GM18502 (cell line): ENCODE results near the gene AKT2.

ENCODE experiments used
- ATAC-seq: cut with Tn5 transposase; IDR thresholded peaks from one replicate; pipeline ENCODE4 v1.9.1; 2021; ENCODE audit warnings: mild to moderate bottlenecking; ENCODE audit not compliant: unreplicated experiment, poor library complexity

AKT2 gene

DNA sequence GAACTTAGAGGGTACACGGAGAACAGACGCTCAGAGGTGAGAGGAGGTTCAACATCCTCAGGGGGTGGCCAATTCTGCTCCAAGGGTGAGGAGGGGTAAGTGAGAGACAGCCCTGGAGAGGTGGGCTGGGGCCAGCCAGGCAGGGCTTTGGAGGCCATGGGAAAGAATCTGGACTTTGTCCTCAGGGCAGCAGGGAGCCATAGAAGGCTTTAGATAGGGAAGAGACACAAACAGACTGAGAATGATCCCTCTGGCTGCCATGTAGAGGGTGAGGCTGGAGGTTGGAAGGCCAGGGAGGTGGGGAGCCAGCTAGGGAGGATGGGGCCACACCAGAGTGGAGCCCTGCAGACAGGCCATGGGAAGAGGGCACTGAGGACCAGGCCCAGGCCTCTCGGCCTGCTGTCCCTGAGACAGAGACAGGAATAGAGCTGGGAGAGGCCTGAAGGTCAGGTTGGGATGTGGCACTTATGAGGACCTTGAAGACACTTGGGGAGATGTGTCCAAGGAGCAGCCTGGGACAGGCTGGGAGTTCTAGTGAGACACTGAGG, 29.5 kb downstream of the AKT2 start:
- no peak for ATAC-seq

DNA sequence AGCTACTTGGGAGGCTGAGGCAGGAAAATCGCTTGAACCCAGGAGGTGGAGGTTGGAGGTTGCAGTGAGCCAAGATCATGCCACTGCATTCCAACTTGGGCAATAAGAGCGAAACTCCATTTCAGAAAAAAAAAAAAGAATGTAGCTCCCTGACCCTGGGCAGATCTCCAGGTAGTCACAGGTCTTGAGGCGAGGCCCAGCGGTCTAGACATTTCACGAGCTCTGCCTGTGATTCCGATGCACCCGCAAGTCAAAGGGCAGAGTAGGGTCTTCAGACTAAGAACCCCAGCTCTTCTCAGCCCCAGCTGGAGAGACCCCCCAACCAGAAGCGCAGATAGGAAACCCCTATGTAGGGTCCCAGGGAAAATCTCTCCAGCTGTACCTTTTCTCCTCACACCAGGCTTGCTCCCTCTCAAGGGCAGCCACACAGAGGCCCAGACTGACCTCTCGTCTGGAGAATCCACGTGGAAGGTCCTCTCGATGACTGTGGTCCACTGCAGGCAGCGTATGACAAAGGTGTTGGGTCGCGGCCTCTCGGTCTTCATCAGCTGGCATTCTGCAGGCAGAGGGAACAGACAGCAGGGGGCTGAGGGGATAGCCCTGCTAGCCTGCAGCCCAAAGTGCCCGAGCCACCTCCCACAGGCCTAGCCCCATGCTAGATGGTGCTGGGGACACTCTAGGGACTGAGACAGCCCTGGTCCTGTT, 30.3 kb downstream of the AKT2 start:
- ATAC-seq: no peak

DNA sequence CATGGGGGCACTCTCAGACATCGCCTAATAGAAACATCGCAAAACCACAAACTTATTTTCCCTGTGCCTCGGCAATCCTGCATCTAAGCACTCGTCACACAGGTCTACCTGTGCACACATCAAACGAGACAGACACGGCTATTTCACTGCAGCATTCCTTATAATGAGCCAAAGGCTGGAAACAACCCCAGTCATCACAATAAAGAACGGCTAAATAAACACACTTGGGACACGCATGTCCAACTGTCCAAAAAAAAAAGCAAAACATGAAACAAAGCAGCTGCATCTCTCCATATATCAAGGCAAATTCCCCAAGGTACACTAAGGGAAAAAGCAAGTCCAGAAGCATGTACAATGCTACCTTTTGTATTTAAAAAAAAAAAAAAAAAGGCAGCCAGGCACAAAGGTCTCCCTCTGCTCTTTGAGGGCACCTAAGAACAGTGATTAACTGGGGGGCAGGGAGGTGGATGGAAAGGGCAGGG, 31.5 kb downstream of the AKT2 start:
- ATAC-seq: no peak

DNA sequence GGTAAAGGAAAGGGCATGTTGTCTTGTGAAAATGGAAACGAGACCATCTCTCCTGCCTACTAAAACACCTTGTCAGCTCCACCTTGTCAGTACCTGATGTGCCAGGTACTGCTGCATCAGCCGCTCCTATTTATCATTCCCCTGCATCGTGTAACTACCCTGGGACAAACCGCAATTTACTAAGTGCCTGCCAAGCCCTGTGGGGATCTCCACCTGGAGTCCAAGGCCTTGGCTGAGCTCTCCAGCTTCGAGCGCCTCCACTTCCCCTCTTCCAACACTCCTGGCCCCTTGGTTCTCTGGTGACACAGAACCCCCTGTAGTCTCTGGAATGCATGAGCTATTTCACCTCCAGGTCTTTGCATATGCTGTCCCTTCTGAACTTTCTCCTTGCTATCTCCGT, 32.8 kb downstream of the AKT2 start:
- no peak for ATAC-seq

DNA sequence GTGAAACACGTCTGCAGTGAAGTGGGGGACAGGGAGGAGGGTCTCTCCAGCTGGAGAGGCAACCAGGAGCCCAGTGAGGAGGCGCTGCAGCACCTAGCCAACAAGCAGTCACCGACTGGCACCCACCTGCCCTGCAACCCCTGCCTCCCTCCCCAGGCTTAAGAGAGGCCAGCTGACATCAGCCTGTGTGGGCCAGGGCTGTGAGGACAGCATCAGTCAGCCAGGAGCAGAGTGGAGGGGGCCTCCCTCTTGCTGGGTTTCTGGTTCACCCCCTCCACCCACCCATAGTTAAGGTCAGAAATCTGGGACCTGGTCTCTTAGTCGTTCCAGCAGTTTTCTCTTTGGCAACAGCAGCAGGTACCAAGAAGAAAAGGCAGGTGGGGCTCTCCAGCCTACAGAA, 33.2 kb downstream of the AKT2 start:
- ATAC-seq: no peak

DNA sequence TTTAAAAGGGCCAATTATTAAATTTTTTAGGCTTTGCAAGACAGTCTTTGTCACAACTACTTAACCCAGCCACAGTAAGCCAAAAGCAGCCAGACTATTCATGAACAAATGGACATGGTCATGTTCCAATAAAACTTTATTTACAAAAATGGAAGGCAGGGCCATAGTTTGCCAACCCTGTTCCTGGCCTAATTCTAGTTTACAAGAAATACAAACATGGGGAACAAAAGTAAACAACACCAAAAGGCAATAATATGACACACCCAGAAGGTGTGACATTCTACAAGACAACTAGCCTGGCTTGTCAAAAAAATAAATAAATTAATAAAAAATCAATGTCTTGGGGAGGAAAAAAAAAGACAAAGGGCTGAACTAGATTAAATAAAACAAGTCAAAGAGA, 33.9 kb downstream of the AKT2 start:
- no peak for ATAC-seq

DNA sequence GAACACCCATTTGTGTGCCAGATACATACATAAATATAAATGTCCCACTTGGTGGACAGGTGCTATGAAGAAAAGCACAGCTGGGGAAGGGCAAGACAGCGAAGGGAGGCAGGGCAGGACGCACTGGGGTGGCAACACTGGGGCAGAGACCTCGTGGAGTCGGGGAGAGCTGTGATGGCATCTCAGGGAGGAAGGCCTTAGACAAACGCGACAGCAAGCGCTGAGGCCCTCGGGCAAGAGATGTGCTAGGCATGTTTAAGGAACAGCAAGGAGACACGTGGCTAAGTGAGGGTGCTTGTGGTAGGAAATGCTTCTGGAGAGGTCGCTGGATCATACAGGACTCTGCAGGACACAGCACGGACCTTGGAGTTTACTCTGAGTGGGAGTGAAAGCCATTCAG, 35.4 kb downstream of the AKT2 start:
- no peak for ATAC-seq

DNA sequence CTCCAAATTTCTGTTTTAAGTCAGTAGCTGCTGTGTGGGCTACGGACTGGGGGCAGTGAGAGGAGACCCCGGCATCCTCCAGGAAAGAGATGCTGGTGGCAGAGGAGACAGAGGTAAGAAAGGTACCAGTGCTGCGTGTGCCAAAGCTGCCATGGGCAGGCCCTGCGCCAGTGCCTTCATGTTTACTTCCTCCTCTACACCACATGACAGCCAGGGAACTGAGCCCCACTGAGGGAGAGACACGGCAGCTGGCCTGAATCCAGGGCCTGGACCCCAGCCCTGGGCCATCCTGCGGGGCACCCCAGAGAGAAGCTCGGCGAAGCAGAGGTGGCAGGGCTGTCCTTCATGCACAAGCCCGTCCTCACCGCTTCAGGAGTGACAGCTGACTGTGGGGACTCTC, 35.9 kb downstream of the AKT2 start:
- ATAC-seq: no peak

DNA sequence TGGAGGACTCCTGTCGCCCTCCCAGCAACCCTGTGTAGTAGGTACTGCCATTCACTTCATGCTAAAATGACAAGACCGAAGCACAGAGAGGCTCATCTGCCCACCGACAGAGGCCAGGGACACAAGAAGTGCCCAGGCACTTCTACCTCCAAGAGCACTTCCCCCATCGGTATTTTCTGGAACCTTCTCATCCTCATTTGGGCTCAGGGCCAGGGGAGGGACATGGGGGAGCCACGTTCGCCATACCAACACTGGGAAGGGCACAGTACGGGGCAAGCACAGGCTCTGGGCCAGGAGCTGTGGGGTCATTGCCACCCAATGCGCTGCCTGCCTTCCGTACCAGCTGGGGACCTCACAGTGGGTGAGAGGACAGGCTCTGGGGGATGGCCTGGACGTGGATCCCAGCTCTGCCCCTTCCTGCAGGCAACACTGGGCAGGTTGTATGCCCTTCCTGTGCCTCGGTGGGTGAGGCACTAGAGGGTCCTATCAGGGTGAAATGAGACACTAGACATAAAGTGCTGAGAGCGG, 37.3 kb downstream of the AKT2 start:
- no peak for ATAC-seq

DNA sequence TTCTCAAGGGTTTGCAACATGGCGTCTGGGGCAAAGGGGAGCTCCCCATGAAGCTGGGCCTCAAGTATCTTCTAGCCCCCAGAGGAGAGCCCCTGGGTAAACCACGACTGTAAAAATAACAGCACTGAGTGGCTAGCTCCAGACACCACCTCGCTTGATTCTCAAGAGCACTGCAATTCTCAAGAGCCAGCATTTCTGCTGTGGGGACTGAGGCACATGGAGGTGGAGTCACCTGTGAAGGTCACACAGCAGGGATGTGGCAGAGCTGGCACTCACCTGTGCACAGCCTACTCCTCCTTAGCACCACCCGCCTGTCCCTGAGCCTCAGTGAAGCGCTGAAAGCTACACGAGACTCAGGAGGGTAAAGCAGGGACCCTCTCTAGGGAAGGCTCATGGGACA, 38.0 kb downstream of the AKT2 start:
- no peak for ATAC-seq

DNA sequence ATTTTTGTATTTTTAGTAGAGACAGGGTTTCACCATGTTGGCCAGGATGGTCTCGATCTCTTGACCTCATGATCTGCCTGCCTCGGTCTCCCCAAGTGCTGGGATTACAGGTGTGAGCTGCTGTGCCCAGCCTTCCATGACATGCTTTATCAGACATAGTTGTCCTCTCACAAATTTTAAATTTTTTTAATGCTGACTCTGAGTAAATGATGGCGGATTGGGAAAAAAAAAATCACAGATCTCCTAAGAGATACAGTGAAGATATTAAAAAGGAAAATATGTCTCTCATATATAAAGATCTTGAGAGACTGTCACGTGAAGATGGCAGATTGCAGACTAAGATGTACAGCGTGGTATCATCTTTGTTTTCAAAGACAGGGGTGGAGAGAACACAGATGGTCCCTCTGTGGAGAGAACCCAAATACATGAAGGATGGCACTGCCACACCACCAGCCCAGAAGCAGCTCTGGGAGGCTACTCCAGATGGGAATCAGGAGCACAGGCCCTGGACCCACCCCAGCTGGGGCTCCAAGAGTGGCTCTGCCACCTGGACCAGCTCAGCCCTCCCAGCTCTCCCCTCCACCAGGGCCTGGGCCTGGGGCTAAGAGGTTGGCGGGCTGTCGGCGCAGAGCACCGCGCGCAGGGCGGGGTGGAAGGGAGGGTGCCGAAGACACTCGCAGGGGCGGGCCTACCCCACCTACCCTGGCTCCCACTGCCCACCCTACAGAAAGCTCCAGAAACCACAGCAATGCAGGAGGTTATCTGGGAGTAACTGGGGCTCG, 38.7 kb downstream of the AKT2 start:
- no peak for ATAC-seq

DNA sequence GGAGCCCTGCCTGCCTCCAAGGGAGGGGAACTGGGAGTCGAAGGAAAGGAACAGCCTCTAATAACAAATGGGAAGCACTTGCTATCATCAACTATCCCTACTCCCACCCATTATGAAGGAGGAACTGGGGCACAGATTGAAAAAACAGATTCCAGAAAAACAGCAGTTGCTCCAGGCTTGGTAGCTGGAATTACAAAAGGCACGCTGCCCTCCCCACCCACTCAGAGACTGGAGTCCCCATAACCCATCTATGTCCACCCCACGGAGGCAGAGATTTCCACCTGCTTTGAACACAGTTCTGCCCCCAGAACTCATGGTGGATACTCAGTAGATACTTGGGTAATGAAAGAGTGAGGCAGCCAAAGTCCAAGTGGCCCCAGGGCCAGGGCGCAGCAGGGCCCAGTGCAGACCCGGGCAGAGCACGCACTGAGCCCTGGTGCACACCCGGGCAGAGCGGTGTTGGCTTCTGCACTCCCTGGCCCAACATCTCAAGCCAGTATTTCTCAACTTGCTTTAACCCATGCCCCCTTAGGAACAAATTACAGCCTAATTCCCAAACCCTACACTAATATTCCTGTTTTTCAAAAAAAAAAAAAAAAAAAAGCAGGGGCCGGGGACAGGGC, 39.5 kb downstream of the AKT2 start:
- ATAC-seq: no peak

DNA sequence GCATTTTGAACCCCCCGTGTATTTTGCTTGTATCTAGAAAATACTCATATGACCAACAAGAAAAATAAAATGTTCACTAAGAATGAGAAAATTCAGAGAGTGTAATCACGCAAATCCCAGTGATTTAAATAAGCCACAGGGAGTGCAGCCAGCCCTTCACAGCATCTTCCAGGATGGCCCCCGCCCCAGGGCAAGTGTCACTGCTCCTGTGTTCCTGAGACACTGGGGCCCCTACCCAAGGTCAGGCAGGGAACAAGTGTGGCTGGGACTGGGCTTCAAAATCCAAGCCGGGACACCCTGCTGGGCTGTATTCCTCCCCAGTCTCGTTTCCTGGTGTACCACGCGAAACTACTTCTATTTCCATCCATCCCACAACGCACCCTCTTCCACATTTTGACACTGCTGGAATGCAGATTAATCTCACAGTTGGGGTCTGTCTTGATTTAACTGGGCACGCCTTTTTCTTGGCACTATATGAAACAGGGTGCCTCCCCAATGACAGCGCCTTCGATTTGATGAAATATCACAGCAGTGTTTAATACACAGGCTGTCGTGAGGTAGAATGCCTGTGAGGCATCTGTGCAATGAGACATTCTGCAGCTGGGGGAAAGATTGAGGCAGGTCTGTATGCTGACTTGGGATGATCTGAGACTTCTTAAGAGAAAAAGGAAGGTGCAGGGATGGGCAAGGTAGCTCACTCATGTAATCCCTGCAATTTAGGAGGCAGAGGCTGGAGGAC, 40.4 kb downstream of the AKT2 start:
- no peak for ATAC-seq

DNA sequence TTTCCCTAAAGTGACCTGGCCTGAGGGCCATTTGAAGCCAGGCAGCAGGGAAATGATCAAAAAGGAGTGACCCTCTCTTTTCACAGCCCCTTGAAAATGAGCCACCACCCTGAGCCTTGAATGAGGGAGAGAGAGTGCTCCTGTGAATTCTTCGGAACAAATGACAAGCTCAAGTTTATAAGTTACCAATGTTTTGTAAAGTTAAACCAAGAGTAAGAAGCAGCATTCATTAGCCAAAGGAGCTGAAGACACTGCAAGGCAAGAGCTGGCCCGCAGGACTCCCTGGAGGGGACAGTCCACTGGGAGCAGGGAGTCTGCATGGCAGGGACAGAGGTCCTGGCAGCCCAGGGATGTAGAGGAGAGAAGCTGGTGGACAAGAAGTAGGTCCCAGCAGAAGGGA, 42.0 kb downstream of the AKT2 start:
- ATAC-seq: no peak

DNA sequence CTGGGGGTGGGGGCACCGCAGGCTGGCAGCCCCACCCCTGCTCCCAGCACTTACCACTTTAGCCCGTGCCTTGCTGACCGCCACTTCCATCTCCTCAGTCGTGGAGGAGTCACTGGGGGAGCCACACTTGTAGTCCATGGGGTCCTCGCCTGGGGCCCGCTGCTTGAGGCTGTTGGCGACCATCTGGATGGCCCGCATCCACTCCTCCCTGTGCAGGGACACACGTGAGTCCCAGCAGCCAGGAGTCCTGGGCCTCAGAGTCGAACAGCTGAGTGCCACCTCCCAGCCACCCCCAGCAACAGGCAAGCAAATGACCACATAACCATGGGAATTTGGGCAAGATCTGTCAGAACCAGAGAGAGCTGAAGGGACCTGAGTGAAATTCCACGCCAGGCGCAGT, 42.7 kb downstream of the AKT2 start:
- ATAC-seq: no peak

DNA sequence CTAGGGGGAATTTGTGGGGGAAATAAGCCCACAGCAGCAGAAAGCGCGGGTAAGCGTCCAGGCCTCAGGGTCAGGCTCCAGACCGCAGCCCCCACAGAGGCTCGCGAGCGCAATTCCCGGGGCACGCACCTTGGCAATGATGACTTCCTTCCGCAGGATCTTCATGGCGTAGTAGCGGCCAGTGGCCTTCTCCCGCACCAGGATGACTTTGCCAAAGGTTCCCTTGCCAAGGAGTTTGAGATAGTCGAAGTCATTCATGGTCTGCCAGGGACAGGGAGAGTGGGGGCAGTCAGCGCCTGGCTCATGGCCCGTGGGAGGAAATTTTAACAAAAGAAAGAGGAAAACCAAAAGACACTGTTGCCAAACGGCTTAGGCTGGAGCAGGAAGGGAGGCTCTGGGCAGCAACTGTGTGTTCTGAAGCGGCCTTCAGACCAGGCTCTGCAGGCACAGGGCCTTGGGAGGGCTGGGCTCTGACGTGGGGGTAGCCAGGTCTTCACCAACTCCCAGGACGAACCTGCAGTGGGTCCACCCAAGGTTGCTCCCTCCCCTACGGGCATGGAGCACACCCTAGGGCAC, 43.2 kb downstream of the AKT2 start:
- no peak for ATAC-seq

DNA sequence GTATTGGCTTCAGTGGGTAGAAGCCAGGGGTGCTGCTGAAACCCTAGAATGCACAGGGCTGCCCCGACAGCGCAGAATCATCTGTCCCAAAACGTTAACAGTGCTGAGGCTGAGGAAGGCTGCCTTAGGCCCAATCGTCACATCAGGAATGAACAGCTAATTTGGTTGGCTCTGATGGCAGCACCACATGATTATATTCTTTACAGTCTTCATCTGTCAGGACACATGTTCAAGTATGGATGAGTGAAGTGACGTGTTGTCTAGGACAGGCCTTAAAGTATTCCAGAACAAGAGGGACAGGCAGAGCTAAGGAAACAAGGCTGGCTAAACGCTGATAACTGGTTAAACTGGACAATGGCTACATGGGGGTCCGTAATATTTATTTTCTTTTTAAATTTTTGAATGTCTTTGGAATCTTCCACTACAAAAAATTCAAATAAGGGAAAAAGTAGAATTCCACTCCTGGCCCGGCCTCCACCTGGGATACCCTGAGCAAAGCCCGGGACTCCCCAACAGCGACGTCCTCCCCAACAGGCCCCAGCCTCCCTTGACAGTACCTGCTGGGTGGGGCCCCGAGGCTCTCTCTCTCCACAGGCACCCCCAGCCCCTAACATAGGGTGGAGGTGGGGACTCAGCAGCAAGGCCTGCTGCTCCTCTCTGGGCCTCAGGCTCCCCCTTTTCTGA, 43.9 kb downstream of the AKT2 start:
- ATAC-seq: no peak

DNA sequence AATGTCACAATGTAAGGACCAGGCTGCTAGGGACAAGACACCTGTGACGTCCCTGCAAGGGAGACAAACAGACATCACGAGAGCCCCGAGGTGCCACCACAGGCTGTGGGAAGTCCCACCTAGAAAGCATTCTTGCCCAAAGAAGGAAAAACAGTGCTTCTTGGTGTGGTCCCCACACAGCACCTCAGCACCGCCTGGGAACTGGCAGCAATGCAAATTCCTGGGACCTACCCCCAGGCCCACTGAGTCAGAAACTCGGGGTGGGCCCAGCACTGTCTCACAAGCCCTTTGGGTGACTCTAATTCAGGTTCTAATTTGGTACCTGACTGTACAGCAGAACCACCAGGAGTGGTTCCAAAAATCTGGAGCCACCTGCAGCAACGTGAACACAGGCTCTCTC, 44.8 kb downstream of the AKT2 start:
- ATAC-seq: no peak

DNA sequence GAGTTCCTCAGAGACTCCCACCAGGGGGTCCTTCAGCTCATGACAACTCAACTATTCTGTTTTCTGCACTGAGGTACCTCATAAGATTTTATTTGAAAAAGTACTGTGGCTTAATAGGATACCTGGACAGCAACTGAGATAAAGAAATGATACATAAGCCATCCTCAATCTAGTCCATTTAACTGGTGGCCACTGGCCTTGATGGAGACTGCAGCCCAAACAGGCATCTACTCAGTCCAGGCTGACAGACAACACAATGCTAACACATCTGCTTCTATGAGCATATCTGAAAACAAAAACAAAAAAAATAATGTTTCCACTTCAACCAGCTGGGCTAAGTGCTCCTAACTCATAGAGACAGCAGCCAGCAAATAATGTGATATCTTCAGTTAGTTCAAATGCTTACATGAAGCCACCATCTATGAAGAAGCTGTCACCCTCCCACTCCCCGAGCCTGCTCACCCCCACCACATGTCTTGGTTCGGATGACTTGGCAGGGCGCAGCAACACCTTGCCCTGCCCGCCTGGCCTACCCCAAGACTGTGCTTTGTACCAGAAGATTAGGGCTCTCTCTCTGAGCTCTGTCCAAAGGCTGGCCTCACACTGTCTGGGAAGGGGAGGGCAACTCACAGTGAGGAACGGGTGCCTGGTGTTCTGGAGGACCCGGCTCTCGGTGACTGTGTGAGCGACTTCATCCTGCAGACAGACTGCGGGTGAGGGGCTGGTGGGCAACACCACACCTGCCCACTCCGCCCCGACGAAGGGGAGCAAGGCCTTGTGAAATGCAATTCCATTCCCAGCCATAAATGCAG, 45.5 kb downstream of the AKT2 start:
- no peak for ATAC-seq
